Panc1 (cell line): ENCODE data around the gene SH2B2. TPM values are rescaled to one million over a fixed set of nuclear protein-coding genes. Genes with fewer than 3 reads are reported as not detected.

Source experiments
- ATAC-seq: fragments of 200-7000 bp; cut with Tn5 transposase; 2 replicates; pipeline ENCODE4 v1.9.1; 2020; ENCODE audit warnings: mild to moderate bottlenecking, moderate library complexity
- BruUV-seq: library from RNA; stranded (reverse); fragments of 400-500 nt; replicated peaks from 2 replicates; lab custom pipeline; 2021; lab: Mats Ljungman, UMichigan
- CTCF ChIA-PET: fragments of 300-600 bp; sonication (Branson Sonifier 250); formaldehyde crosslinking; loops from one replicate; lab custom pipeline; 2022; ENCODE audit warnings: antibody characterized with exemption; lab: Charles Lee
- POLR2A ChIA-PET: fragments of 300-600 bp; sonication (Branson Sonifier 250); formaldehyde crosslinking; loops from one replicate; lab custom pipeline; 2022; ENCODE audit warnings: antibody characterized with exemption; lab: Charles Lee
- DNase-seq: peaks from one replicate; pipeline ENCODE4 v3.0.0-alpha.2; 2010; ENCODE audit warnings: low read depth, low spot score
- H3K27ac ChIP-seq: 2 replicates; pipeline ENCODE4 v1.5.1; 2011; ENCODE audit warnings: mild to moderate bottlenecking, low read length, inconsistent platforms
- H3K27me3 ChIP-seq: fragments of 200-500 bp; sonication (Bioruptor generic); 2 replicates; pipeline ENCODE4 v1.6.0; 2014; ENCODE audit warnings: low read length, inconsistent platforms; ENCODE audit not compliant: control insufficient read depth, insufficient read depth
- H3K36me3 ChIP-seq: fragments of 200-500 bp; sonication (Bioruptor generic); 2 replicates; pipeline ENCODE4 v1.5.1; 2014; ENCODE audit warnings: inconsistent platforms, mild to moderate bottlenecking, low read length, moderate library complexity; ENCODE audit not compliant: control insufficient read depth, insufficient read depth
- H3K4me1 ChIP-seq: 2 replicates; pipeline ENCODE4 v1.5.1; 2011; ENCODE audit warnings: inconsistent platforms, mild to moderate bottlenecking, low read length, moderate library complexity; ENCODE audit not compliant: control insufficient read depth, insufficient read depth
- H3K4me3 ChIP-seq, 2 experiments: 2 replicates each; pipeline ENCODE4 v1.5.1; 2011 to 2012; ENCODE audit warnings: low read depth in 2 of 2, low read length in 2 of 2, mild to moderate bottlenecking in 2 of 2, inconsistent platforms in 1 of 2, moderate library complexity in 1 of 2
- H3K9me3 ChIP-seq: fragments of 200-500 bp; sonication (Bioruptor generic); 2 replicates; pipeline ENCODE4 v1.5.1; 2014; ENCODE audit warnings: low read depth, mild to moderate bottlenecking, inconsistent platforms, low read length, moderate library complexity; ENCODE audit not compliant: control insufficient read depth, insufficient read depth
- POLR2AphosphoS5 ChIP-seq: IDR thresholded peaks from 2 replicates; pipeline ENCODE4 v1.6.1; 2012; ENCODE audit warnings: mild to moderate bottlenecking, low read depth, low read length, moderate library complexity
- SIN3A ChIP-seq: IDR thresholded peaks from 2 replicates; pipeline ENCODE4 v1.6.1; 2012; ENCODE audit warnings: low read depth, mild to moderate bottlenecking, low read length, moderate library complexity, borderline replicate concordance; ENCODE audit not compliant: insufficient read depth
- TCF7L2 ChIP-seq: IDR thresholded peaks from 2 replicates; pipeline ENCODE4 v1.6.1; 2011; ENCODE audit warnings: mild to moderate bottlenecking, low read depth, low read length, inconsistent platforms
- in situ Hi-C: cut with HindIII; loops from 2 replicates; pipeline ENCODE4 v1.10.0; 2016; ENCODE audit warnings: low sequenced_read_pairs, low pct_unique_long_range_greater_than_20kb
- intact Hi-C: fragments of 100-400 bp; cut with micrococcal nuclease; formaldehyde crosslinking; loops from one replicate; pipeline ENCODE4 v1.10.0; 2022; ENCODE audit not compliant: unreplicated experiment
- total RNA-seq: library from RNA; stranded (reverse); gene quantifications from one replicate; pipeline ENCODE4 v1.2.1, GENCODE V29; 2021; ENCODE audit not compliant: unreplicated experiment
- TF ChIP-seq, protein P1 (sequence below), 2 experiments: IDR thresholded peaks; 2 replicates each; pipeline ENCODE4 v1.6.1; 2011 to 2012; ENCODE audit warnings: low read depth in 2 of 2, control low read depth in 1 of 2, low read length in 1 of 2, mild to moderate bottlenecking in 1 of 2, moderate library complexity in 1 of 2; ENCODE audit not compliant: insufficient read depth in 1 of 2
- TF ChIP-seq, protein P2 (sequence below): fragments of 450-650 bp; IDR thresholded peaks from 2 replicates; pipeline ENCODE4 v1.5.1; 2017; ENCODE audit warnings: mild to moderate bottlenecking

Gene SH2B2
- total RNA-seq, 1 experiment from 2014 or later, result 2.8 TPM

DNA sequence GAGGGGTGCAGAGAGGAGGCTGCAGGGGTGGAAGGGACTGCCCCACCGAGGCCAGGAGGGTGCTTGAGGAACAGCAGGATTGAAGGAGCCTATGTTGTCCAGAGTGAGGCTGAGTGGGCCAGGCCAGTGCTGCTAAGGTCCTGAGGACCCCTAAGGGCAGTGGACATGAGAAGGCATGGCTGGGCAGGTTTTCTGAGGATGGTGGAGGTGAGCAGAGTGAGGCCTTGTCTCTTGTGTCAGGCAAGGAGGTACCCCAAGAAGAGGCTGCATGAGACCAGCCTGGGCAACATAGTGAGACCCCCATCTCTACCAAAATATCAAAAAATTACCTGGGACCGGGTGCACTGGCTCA is 5.2 kb downstream of the SH2B2 start:
- H3K9me3 ChIP-seq, result no peaks in the 10 kb centered on the region
- H3K27ac ChIP-seq, result no peak overlapping the region
- CTCF ChIA-PET, result no interaction called here
- intact Hi-C loops (no loop called here), in situ Hi-C loops (no loop called here)
- BruUV-seq, result no TSS peak
- H3K4me3 ChIP-seq, result no peak overlapping the region
- no peaks in the 10 kb centered on the region for H3K36me3 ChIP-seq
- POLR2A ChIA-PET, result no interaction called here
- TF ChIP-seq SIN3A, result no peak
- TF ChIP-seq, protein P1, sequence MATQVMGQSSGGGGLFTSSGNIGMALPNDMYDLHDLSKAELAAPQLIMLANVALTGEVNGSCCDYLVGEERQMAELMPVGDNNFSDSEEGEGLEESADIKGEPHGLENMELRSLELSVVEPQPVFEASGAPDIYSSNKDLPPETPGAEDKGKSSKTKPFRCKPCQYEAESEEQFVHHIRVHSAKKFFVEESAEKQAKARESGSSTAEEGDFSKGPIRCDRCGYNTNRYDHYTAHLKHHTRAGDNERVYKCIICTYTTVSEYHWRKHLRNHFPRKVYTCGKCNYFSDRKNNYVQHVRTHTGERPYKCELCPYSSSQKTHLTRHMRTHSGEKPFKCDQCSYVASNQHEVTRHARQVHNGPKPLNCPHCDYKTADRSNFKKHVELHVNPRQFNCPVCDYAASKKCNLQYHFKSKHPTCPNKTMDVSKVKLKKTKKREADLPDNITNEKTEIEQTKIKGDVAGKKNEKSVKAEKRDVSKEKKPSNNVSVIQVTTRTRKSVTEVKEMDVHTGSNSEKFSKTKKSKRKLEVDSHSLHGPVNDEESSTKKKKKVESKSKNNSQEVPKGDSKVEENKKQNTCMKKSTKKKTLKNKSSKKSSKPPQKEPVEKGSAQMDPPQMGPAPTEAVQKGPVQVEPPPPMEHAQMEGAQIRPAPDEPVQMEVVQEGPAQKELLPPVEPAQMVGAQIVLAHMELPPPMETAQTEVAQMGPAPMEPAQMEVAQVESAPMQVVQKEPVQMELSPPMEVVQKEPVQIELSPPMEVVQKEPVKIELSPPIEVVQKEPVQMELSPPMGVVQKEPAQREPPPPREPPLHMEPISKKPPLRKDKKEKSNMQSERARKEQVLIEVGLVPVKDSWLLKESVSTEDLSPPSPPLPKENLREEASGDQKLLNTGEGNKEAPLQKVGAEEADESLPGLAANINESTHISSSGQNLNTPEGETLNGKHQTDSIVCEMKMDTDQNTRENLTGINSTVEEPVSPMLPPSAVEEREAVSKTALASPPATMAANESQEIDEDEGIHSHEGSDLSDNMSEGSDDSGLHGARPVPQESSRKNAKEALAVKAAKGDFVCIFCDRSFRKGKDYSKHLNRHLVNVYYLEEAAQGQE (IDR thresholded peaks at IDR 0.05; ENCODE audit: insufficient read depth in 1 of 2, low read depth in 2 of 2, low read length in 1 of 2), result no peak
- TF ChIP-seq TCF7L2, result no peak
- TF ChIP-seq POLR2AphosphoS5, result no peak
- no peak for DNase-seq
- no peaks in the 10 kb centered on the region for H3K4me1 ChIP-seq
- no peaks in the 10 kb centered on the region for H3K27me3 ChIP-seq
- no peak for ATAC-seq

DNA sequence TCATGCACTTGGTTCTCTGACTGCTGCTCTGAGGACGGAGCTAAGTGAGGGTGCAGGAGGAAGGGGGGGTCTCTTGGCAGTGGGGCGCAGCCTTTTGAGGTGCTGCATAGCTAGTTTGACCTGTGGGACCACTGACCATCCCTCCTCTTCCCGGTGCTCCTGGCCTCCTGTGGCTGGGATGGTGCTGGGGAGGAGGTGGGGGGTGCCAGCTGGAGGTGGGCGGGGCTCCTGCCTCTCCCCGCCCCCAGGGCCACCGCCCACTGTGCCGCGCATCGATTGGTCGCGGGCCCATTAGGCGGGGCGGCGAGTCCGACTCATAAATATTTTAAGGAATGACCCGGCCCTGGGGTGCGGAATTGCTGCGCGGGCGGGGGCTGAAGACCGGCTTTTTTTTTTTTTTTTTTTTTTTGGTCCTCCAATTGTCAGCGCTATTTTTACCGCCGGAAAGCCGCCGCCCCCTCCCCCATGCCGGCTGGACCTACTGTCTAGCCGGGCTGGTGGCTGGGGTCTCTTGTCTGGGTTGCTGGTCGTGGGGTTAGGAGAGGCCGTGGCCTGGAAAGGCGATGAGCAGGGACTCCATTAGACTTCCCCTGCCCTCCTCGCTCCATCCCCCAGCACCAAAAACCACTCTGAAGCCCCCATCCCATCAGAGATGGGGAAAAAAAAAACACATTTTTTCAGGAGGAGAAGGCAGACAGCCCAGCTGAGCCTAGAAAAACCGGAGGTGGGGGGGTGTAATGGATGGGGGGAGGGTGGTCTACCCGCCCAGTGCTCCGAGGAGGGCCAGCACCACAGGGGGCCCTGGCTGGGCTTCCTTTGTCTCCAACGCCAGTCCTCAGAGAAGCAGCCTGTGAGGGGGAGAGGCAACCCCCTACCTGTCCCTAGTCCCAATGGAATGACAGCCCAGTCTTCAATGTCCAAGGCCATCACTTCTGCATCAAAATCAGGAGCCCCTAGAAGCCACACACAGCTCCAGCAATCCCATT is 6.4 kb downstream of the SH2B2 start:
- DNase-seq (no peak), ATAC-seq (no peak)
- H3K27ac ChIP-seq, result no peak overlapping the region
- ChIA-PET POLR2A (interaction anchor here (0.7 kb wide), 1 partner anchor 70 kb away, joined by 12 read pairs; no protein-coding TSS in a partner anchor), CTCF (no interaction called here)
- TF ChIP-seq POLR2AphosphoS5, result no peak
- in situ Hi-C loops (no loop called here), intact Hi-C loops (no loop called here)
- no peaks in the 10 kb centered on the region for H3K9me3 ChIP-seq
- H3K36me3 ChIP-seq, result no peaks in the 10 kb centered on the region
- BruUV-seq, result no TSS peak
- H3K4me1 ChIP-seq, result no peaks in the 10 kb centered on the region
- no peak overlapping the region for H3K4me3 ChIP-seq
- H3K27me3 ChIP-seq, result no peaks in the 10 kb centered on the region

DNA sequence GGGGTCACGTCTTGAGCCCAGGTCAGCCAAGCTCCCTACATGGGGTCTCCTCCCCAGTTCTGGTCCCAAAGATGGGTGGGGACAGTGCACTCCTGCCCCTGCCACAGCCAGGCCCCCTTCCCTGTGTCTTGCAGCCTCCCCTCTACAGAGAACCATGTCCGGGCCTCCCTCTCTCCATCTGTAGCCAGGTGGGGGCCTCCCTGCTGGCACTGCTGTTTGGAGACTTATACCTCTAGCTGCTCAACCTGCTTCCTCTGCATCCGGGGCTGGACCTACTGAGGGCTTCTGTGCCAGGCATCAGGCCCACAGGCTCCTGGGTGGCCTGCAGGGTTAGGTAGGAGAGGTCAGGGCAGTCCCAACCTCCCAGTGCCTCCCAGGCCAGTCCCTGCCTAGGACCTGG is 7.9 kb downstream of the SH2B2 start:
- ATAC-seq, result no peak
- H3K9me3 ChIP-seq, result no peaks in the 10 kb centered on the region
- no peak overlapping the region for H3K27ac ChIP-seq
- intact Hi-C loops (no loop called here), in situ Hi-C loops (no loop called here)
- H3K27me3 ChIP-seq, result no peaks in the 10 kb centered on the region
- H3K4me3 ChIP-seq, result no peak overlapping the region
- BruUV-seq, result no TSS peak
- ChIA-PET CTCF (no interaction called here), POLR2A (no interaction called here)
- DNase-seq, result no peak
- TF ChIP-seq, protein P1 (IDR thresholded peaks at IDR 0.05; ENCODE audit: insufficient read depth in 1 of 2, low read depth in 2 of 2, low read length in 1 of 2), result no peak
- TF ChIP-seq POLR2AphosphoS5, result no peak
- TF ChIP-seq, protein P2, sequence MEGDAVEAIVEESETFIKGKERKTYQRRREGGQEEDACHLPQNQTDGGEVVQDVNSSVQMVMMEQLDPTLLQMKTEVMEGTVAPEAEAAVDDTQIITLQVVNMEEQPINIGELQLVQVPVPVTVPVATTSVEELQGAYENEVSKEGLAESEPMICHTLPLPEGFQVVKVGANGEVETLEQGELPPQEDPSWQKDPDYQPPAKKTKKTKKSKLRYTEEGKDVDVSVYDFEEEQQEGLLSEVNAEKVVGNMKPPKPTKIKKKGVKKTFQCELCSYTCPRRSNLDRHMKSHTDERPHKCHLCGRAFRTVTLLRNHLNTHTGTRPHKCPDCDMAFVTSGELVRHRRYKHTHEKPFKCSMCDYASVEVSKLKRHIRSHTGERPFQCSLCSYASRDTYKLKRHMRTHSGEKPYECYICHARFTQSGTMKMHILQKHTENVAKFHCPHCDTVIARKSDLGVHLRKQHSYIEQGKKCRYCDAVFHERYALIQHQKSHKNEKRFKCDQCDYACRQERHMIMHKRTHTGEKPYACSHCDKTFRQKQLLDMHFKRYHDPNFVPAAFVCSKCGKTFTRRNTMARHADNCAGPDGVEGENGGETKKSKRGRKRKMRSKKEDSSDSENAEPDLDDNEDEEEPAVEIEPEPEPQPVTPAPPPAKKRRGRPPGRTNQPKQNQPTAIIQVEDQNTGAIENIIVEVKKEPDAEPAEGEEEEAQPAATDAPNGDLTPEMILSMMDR, result no peak
- TF ChIP-seq TCF7L2, result no peak
- TF ChIP-seq SIN3A, result no peak
- H3K4me1 ChIP-seq, result no peaks in the 10 kb centered on the region
- H3K36me3 ChIP-seq, result no peaks in the 10 kb centered on the region
